MCF 10A (cell line): Measurements from ENCODE around the gene GPR18. TPM values are rescaled to one million over a fixed set of nuclear protein-coding genes. Genes with fewer than 3 reads are reported as not detected.
A peak's percentile ranks its signal among the peaks of the same experiment; 100 is the strongest.
"Not testable (repeated sequence)": the region's sequence is repeated elsewhere in the genome, so short reads cannot be mapped to it uniquely, and the experiment has no call there.

ENCODE experiments used
- BruUV-seq: library from RNA; stranded (reverse); fragments of 400-500 nt; replicated peaks from 2 replicates; lab custom pipeline; 2021; lab: Mats Ljungman, UMichigan
- CTCF ChIA-PET: fragments of 300-600 bp; sonication (Branson Sonifier 250); formaldehyde crosslinking; extraction: SDS; loops from one replicate; lab custom pipeline; 2021; ENCODE audit warnings: antibody characterized with exemption, inconsistent platforms; lab: Yijun Ruan, JAX
- POLR2A ChIA-PET: fragments of 300-600, 350-650 bp; sonication (Branson Sonifier 250); formaldehyde crosslinking; extraction: SDS; loops from one replicate; lab custom pipeline; 2020; ENCODE audit warnings: antibody characterized with exemption, inconsistent platforms; lab: Yijun Ruan, JAX
- DNase-seq: peaks from one replicate; pipeline ENCODE4 v3.0.0-alpha.2; 2018; ENCODE audit not compliant: unreplicated experiment
- H3K27ac Mint-ChIP-seq: one replicate; pipeline ENCODE4 v1.8.0; 2022; ENCODE audit warnings: mild to moderate bottlenecking, low read depth, mixed read lengths; ENCODE audit not compliant: unreplicated experiment
- H3K27me3 Mint-ChIP-seq: one replicate; pipeline ENCODE4 v1.8.0; 2022; ENCODE audit warnings: mixed read lengths; ENCODE audit not compliant: insufficient read depth, unreplicated experiment
- H3K36me3 Mint-ChIP-seq: one replicate; pipeline ENCODE4 v1.8.0; 2022; ENCODE audit warnings: mild to moderate bottlenecking, moderate library complexity, mixed read lengths; ENCODE audit not compliant: insufficient read depth, unreplicated experiment
- H3K4me1 Mint-ChIP-seq: one replicate; pipeline ENCODE4 v1.8.0; 2022; ENCODE audit warnings: mixed read lengths; ENCODE audit not compliant: insufficient read depth, unreplicated experiment
- H3K4me3 Mint-ChIP-seq: one replicate; pipeline ENCODE4 v1.8.0; 2022; ENCODE audit warnings: mild to moderate bottlenecking, moderate library complexity, mixed read lengths; ENCODE audit not compliant: unreplicated experiment
- H3K9me3 Mint-ChIP-seq: one replicate; pipeline ENCODE4 v1.8.0; 2022; ENCODE audit warnings: mixed read lengths; ENCODE audit not compliant: unreplicated experiment
- CTCF ChIP-seq: fragments of 200-600 bp; IDR thresholded peaks from one replicate; pipeline ENCODE4 v1.8.0; 2022; ENCODE audit warnings: antibody characterized with exemption, mild to moderate bottlenecking; ENCODE audit not compliant: unreplicated experiment
- intact Hi-C: fragments of 100-400 bp; cut with micrococcal nuclease; formaldehyde crosslinking; loops from 2 replicates; pipeline ENCODE4 v1.14.1; 2022
- total RNA-seq: library from RNA; stranded (reverse); gene quantifications from 2 replicates; pipeline ENCODE4 v1.2.3, GENCODE V29; 2022

GPR18 gene
- total RNA-seq, 1 experiment from 2014 or later, result not detected

GRCh38 chr13:99230991-99231390 lies 27.2 kb downstream of the GPR18 start:
- CTCF ChIA-PET, result interaction anchor here (0.6 to 0.9 kb wide), 4 partner anchors 12 to 206 kb away, joined by 3 to 4 read pairs (median 3); no protein-coding TSS in a partner anchor

GRCh38 chr13:99230588-99230987 lies 27.6 kb downstream of the GPR18 start:
- Mint-ChIP-seq H3K4me1 (peaks cover 25% of the 10 kb centered on the region), H3K36me3 (peaks cover 23% of the 10 kb centered on the region)
- CTCF ChIA-PET, result interaction anchor here (0.6 to 0.9 kb wide), 3 partner anchors 54 to 206 kb away, joined by 3 read pairs; no protein-coding TSS in a partner anchor
- intact Hi-C loops, BruUV-seq, DNase-seq, H3K27me3 Mint-ChIP-seq, H3K4me3 Mint-ChIP-seq, H3K9me3 Mint-ChIP-seq, H3K27ac Mint-ChIP-seq: not testable (repeated sequence)
- POLR2A ChIA-PET, result interaction anchor here (0.6 to 3.9 kb wide), 2 partner anchors 15 to 30 kb away, joined by 3 to 17 read pairs; partner anchors contain the start of gene UBAC2

More at GRCh38 chr13:99230991-99231390, 27.2 kb downstream of the GPR18 start:
- Mint-ChIP-seq H3K27ac (no peak overlapping the region), H3K4me1 (peaks cover 23% of the 10 kb centered on the region), H3K4me3 (no peak overlapping the region), H3K9me3 (no peaks in the 10 kb centered on the region), H3K27me3 (no peaks in the 10 kb centered on the region), H3K36me3 (peaks cover 21% of the 10 kb centered on the region)
- DNase-seq, result no peak
- no peak for TF ChIP-seq CTCF
- POLR2A ChIA-PET, result interaction anchor here (0.6 to 3.9 kb wide), 2 partner anchors 14 to 30 kb away, joined by 3 to 17 read pairs; partner anchors contain the start of gene UBAC2
- intact Hi-C loops, result no loop called here
- BruUV-seq, result no TSS peak

GRCh38 chr13:99228737-99229691 lies 29.2 kb downstream of the GPR18 start:
- peak; percentile 9 for DNase-seq
- intact Hi-C loops, result no loop called here
- Mint-ChIP-seq H3K36me3 (peaks cover 27% of the 10 kb centered on the region), H3K4me1 (peaks cover 31% of the 10 kb centered on the region), H3K27me3 (no peaks in the 10 kb centered on the region), H3K27ac (no peak overlapping the region), H3K9me3 (no peaks in the 10 kb centered on the region), H3K4me3 (no peak overlapping the region)
- POLR2A ChIA-PET, result no interaction called here
- no TSS peak for BruUV-seq
- TF ChIP-seq CTCF, result no peak
- CTCF ChIA-PET, result interaction anchor here (0.6 to 1.3 kb wide), 3 partner anchors 24 to 37 kb away, joined by 3 to 4 read pairs (median 3); no protein-coding TSS in a partner anchor

- CTCF ChIA-PET, result interaction anchor here (0.6 to 1.3 kb wide), 4 partner anchors 9 to 38 kb away, joined by 3 to 4 read pairs (median 3); no protein-coding TSS in a partner anchor
- H3K27ac Mint-ChIP-seq, result no peak overlapping the region
- POLR2A ChIA-PET, result interaction anchor here (0.7 to 1.0 kb wide), 3 partner anchors 22 to 755 kb away, joined by 3 to 8 read pairs (median 3); partner anchors contain the start of gene UBAC2
These were observed 30.1 kb downstream of the GPR18 start for GRCh38 chr13:99227909-99228688.

More at GRCh38 chr13:99227909-99228688, 30.1 kb downstream of the GPR18 start:
- Mint-ChIP-seq H3K36me3 (peaks cover 27% of the 10 kb centered on the region), H3K4me3 (no peak overlapping the region), H3K9me3 (no peaks in the 10 kb centered on the region), H3K4me1 (peaks cover 34% of the 10 kb centered on the region), H3K27me3 (no peaks in the 10 kb centered on the region)
- peak; percentile 38 for DNase-seq
- TF ChIP-seq CTCF, result no peak
- intact Hi-C loops, result no loop called here
- no TSS peak for BruUV-seq
